H9 (cell line): ENCODE data around the gene TMEM108. TPM values are rescaled to one million over a fixed set of nuclear protein-coding genes. Genes with fewer than 3 reads are reported as not detected.

Experiments
- DNase-seq: peaks from one replicate; pipeline ENCODE4 v3.0.0-alpha.2; 2017
- H2AFZ ChIP-seq: one replicate; pipeline ENCODE4 v1.6.1; 2013; ENCODE audit warnings: mild to moderate bottlenecking, low read length, control low read depth, moderate library complexity
- H2AK5ac ChIP-seq: 2 replicates; pipeline ENCODE4 v1.6.1; 2013; ENCODE audit warnings: low read length, control low read depth, mixed read lengths; ENCODE audit not compliant: insufficient read length
- H2BK120ac ChIP-seq: one replicate; pipeline ENCODE4 v1.6.1; 2013; ENCODE audit warnings: low read depth, mild to moderate bottlenecking, low read length, control low read depth, inconsistent platforms; ENCODE audit not compliant: poor library complexity, severe bottlenecking
- H2BK12ac ChIP-seq: 2 replicates; pipeline ENCODE4 v1.6.1; 2013; ENCODE audit warnings: low read length, control low read depth, mixed read lengths, low read depth; ENCODE audit not compliant: insufficient read length
- H2BK15ac ChIP-seq: 2 replicates; pipeline ENCODE4 v1.6.1; 2013; ENCODE audit warnings: low read depth, low read length, control low read depth
- H2BK20ac ChIP-seq: one replicate; pipeline ENCODE4 v1.6.1; 2013; ENCODE audit warnings: low read depth, mild to moderate bottlenecking, low read length, control low read depth, inconsistent platforms; ENCODE audit not compliant: poor library complexity, severe bottlenecking
- H2BK5ac ChIP-seq: 2 replicates; pipeline ENCODE4 v1.6.1; 2013; ENCODE audit warnings: low read length, control low read depth, mixed read lengths; ENCODE audit not compliant: insufficient read length
- H3K14ac ChIP-seq: 2 replicates; pipeline ENCODE4 v1.6.1; 2013; ENCODE audit warnings: low read length, control low read depth; ENCODE audit not compliant: insufficient read depth
- H3K18ac ChIP-seq: 2 replicates; pipeline ENCODE4 v1.6.1; 2013; ENCODE audit warnings: low read depth, mild to moderate bottlenecking, mixed read lengths, low read length, control low read depth; ENCODE audit not compliant: insufficient read length
- H3K23ac ChIP-seq: 2 replicates; pipeline ENCODE4 v1.6.1; 2013; ENCODE audit warnings: low read length, control low read depth, mixed read lengths, low read depth; ENCODE audit not compliant: insufficient read length
- H3K23me2 ChIP-seq: 2 replicates; pipeline ENCODE4 v1.6.1; 2013; ENCODE audit warnings: low read depth, mild to moderate bottlenecking, mixed read lengths, low read length, control low read depth; ENCODE audit not compliant: insufficient read length, poor library complexity, severe bottlenecking
- H3K27ac ChIP-seq: 2 replicates; pipeline ENCODE4 v1.5.1; 2013; ENCODE audit warnings: low read length, control low read depth, mixed read lengths, low read depth; ENCODE audit not compliant: insufficient read length
- H3K27me3 ChIP-seq: 2 replicates; pipeline ENCODE4 v1.6.1; 2013; ENCODE audit warnings: low read length, control low read depth, inconsistent platforms; ENCODE audit not compliant: insufficient read depth
- H3K4ac ChIP-seq: 2 replicates; pipeline ENCODE4 v1.6.1; 2013; ENCODE audit warnings: low read depth, mild to moderate bottlenecking, control low read depth, inconsistent platforms, low read length, moderate library complexity
- H3K4me1 ChIP-seq: 2 replicates; pipeline ENCODE4 v1.6.1; 2013; ENCODE audit warnings: low read length, control low read depth, inconsistent platforms; ENCODE audit not compliant: insufficient read depth
- H3K4me2 ChIP-seq: 2 replicates; pipeline ENCODE4 v1.6.1; 2013; ENCODE audit warnings: low read length, control low read depth, mixed read lengths; ENCODE audit not compliant: insufficient read length, insufficient read depth
- H3K56ac ChIP-seq: 2 replicates; pipeline ENCODE4 v1.6.1; 2013; ENCODE audit warnings: low read depth, mild to moderate bottlenecking, mixed read lengths, low read length, control low read depth; ENCODE audit not compliant: insufficient read length
- H3K79me1 ChIP-seq: 2 replicates; pipeline ENCODE4 v1.6.1; 2013; ENCODE audit warnings: low read depth, mild to moderate bottlenecking, moderate library complexity, low read length, control low read depth, inconsistent platforms; ENCODE audit not compliant: insufficient read depth, poor library complexity, severe bottlenecking
- H3K79me2 ChIP-seq: 2 replicates; pipeline ENCODE4 v1.6.1; 2013; ENCODE audit warnings: low read length, control low read depth, inconsistent platforms; ENCODE audit not compliant: insufficient read depth
- H3K9ac ChIP-seq: 2 replicates; pipeline ENCODE4 v1.6.1; 2013; ENCODE audit warnings: low read length, control low read depth, mixed read lengths; ENCODE audit not compliant: insufficient read length; ENCODE audit errors: extremely low read depth
- H3K9me3 ChIP-seq: one replicate; pipeline ENCODE4 v1.6.1; 2013; ENCODE audit warnings: low read depth, low read length, inconsistent platforms; ENCODE audit not compliant: control insufficient read depth
- H3T11ph ChIP-seq: one replicate; pipeline ENCODE4 v1.6.1; 2013; ENCODE audit warnings: mild to moderate bottlenecking, low read length, control low read depth, inconsistent platforms
- H4K20me1 ChIP-seq: one replicate; pipeline ENCODE4 v1.6.1; 2013; ENCODE audit not compliant: control insufficient read depth, insufficient read length, insufficient read depth
- H4K5ac ChIP-seq: 2 replicates; pipeline ENCODE4 v1.6.1; 2013; ENCODE audit warnings: low read depth, mild to moderate bottlenecking, mixed read lengths, low read length, control low read depth; ENCODE audit not compliant: insufficient read length
- H4K8ac ChIP-seq: replicated peaks from 2 replicates; pipeline ENCODE4 v1.6.1; 2013; ENCODE audit warnings: low read length, control low read depth, mixed read lengths, low read depth; ENCODE audit not compliant: insufficient read length
- H4K91ac ChIP-seq: 2 replicates; pipeline ENCODE4 v1.6.1; 2013; ENCODE audit warnings: low read depth, mild to moderate bottlenecking, moderate library complexity, mixed read lengths, low read length, control low read depth; ENCODE audit not compliant: insufficient read length
- H3K27ac Mint-ChIP-seq, 3 experiments: 2 replicates in 2 of 3; 3 replicates in 1 of 3; pipeline ENCODE4 v1.8.0; 2020 to 2021; ENCODE audit warnings: mixed read lengths in 3 of 3, mild to moderate bottlenecking in 1 of 3, moderate library complexity in 1 of 3
- H3K27me3 Mint-ChIP-seq: 2 replicates; pipeline ENCODE4 v1.8.0; 2021; ENCODE audit warnings: low read depth, mild to moderate bottlenecking, moderate library complexity, mixed read lengths
- H3K36me3 Mint-ChIP-seq, 3 experiments: 2 replicates in 2 of 3; 3 replicates in 1 of 3; pipeline ENCODE4 v1.8.0; 2020 to 2021; ENCODE audit warnings: low read depth in 3 of 3, mixed read lengths in 3 of 3; ENCODE audit not compliant: insufficient read depth in 1 of 3
- H3K4me1 Mint-ChIP-seq, 2 experiments: 2 replicates each; pipeline ENCODE4 v1.8.0; 2020; ENCODE audit warnings: mixed read lengths in 2 of 2
- H3K4me3 Mint-ChIP-seq, 2 experiments: 2 replicates in 1 of 2; 3 replicates in 1 of 2; pipeline ENCODE4 v1.8.0; 2020 to 2021; ENCODE audit warnings: mild to moderate bottlenecking in 2 of 2, mixed read lengths in 2 of 2, moderate library complexity in 1 of 2
- H3K9me3 Mint-ChIP-seq, 2 experiments: 2 replicates in 1 of 2; 3 replicates in 1 of 2; pipeline ENCODE4 v1.8.0; 2020; ENCODE audit warnings: mild to moderate bottlenecking in 2 of 2, mixed read lengths in 2 of 2, moderate library complexity in 1 of 2
- CTCF ChIP-seq: fragments of 200-600 bp; sonication (generic); conservative IDR thresholded peaks from 3 replicates; pipeline ENCODE4 v1.8.0; 2021; ENCODE audit warnings: antibody characterized with exemption, mild to moderate bottlenecking
- WGBS: extraction: QIAGEN DNeasy Blood & Tissue Kit; methylation state at CpG from one replicate; pipeline ENCODE4 v1.1.7; 2013; ENCODE audit warnings: missing lambda C conversion rate, low lambda C conversion rate, mixed read lengths; ENCODE audit not compliant: insufficient read length; ENCODE audit errors: extremely low coverage; 5-methylcytosine and 5-hydroxymethylcytosine counted together
- total RNA-seq: library from RNA; stranded (reverse); gene quantifications from 2 replicates; pipeline ENCODE4 v1.2.1, GENCODE V29; 2021

The TMEM108 gene
- total RNA-seq, 1 experiment from 2014 or later = 5.0 TPM

GRCh38 chr3:133366921-133367320 is 328.7 kb downstream of the TMEM108 start:
- H3K27me3 ChIP-seq = no peaks in the 10 kb centered on the region; the same call in 1 of the 2 replicates
- H2BK12ac ChIP-seq = no peak overlapping the region
- no peaks in the 10 kb centered on the region for H3K9me3 Mint-ChIP-seq
- H3K27me3 Mint-ChIP-seq = no peaks in the 10 kb centered on the region
- H2BK15ac ChIP-seq = no peak overlapping the region
- no peak overlapping the region for H3K27ac Mint-ChIP-seq
- no peak overlapping the region for H3K23ac ChIP-seq
- H3T11ph ChIP-seq = no peak overlapping the region
- no peak for TF ChIP-seq CTCF
- H3K18ac ChIP-seq = no peak overlapping the region
- no peak overlapping the region for H3K4me3 Mint-ChIP-seq
- H2BK120ac ChIP-seq = no peak overlapping the region
- DNase-seq = no peak
- no peak overlapping the region for H4K91ac ChIP-seq
- no peaks in the 10 kb centered on the region for H3K9me3 ChIP-seq
- no peak overlapping the region for H4K8ac ChIP-seq
- no peak overlapping the region for H2AFZ ChIP-seq
- H2AK5ac ChIP-seq = no peak overlapping the region
- peaks cover 2% of the 10 kb centered on the region; the same call in 1 of the 2 replicates for H3K4me1 ChIP-seq
- no peak overlapping the region for H3K27ac ChIP-seq
- H3K4ac ChIP-seq = no peak overlapping the region
- no peaks in the 10 kb centered on the region for H3K23me2 ChIP-seq
- H4K20me1 ChIP-seq = no peaks in the 10 kb centered on the region
- no peaks in the 10 kb centered on the region for H3K79me1 ChIP-seq
- H3K36me3 Mint-ChIP-seq = no peaks in the 10 kb centered on the region
- H3K4me1 Mint-ChIP-seq = peaks cover 12% of the 10 kb centered on the region in 2 experiments
- WGBS = no CpG with 5 or more reads among the region's 2 CpGs
- no peak overlapping the region for H2BK5ac ChIP-seq
- no peak overlapping the region for H3K9ac ChIP-seq
- H2BK20ac ChIP-seq = no peak overlapping the region
- no peak overlapping the region for H3K56ac ChIP-seq
- no peak overlapping the region for H4K5ac ChIP-seq
- H3K79me2 ChIP-seq = no peaks in the 10 kb centered on the region
- no peak overlapping the region for H3K14ac ChIP-seq
- H3K4me2 ChIP-seq = no peak overlapping the region
